Stimulated activated memory B cell treated with anti-CD40 and anti-IgM and Interleukin-4, amounts not matched to agents 10 μg/mL and 1 μg/mL and 100 μg/mL, for 72 hours (primary cell): Measurements from ENCODE around the gene ITIH5.

Experiments
- ATAC-seq: fragments of 150-1000 bp; cut with Tn5 transposase; 2 replicates; pipeline ENCODE4 v1.10.0; 2021
- H3K27ac Mint-ChIP-seq: one replicate; pipeline ENCODE4 v1.8.0; 2022; ENCODE audit warnings: mild to moderate bottlenecking, mixed read lengths
- H3K27me3 Mint-ChIP-seq: one replicate; pipeline ENCODE4 v1.8.0; 2022; ENCODE audit warnings: mixed read lengths
- H3K36me3 Mint-ChIP-seq: one replicate; pipeline ENCODE4 v1.8.0; 2022; ENCODE audit warnings: mixed read lengths
- H3K4me1 Mint-ChIP-seq: one replicate; pipeline ENCODE4 v1.8.0; 2022; ENCODE audit warnings: mixed read lengths
- H3K4me3 Mint-ChIP-seq: one replicate; pipeline ENCODE4 v1.8.0; 2022; ENCODE audit warnings: mild to moderate bottlenecking, moderate library complexity, mixed read lengths
- H3K9me3 Mint-ChIP-seq: one replicate; pipeline ENCODE4 v1.8.0; 2022; ENCODE audit warnings: mixed read lengths

The ITIH5 gene

DNA sequence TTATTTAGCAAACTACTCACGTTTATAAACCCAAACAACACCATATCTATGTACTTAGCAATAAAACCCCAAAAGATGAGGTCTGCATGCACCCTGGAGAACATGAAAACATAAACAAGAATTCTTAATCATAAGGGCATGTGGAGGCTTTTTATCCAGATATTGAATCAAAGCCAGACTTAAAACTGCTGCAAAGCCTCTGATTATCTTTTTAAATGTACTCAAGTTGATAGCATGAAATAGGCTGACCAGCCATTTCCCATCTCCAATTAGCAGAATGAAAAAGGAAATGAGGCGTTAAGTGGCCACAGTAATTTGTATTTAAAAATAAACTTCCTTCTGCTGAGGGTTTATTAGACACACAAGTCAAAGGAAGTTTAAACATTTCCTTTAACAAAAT is 48.3 kb downstream of the ITIH5 start:
- H3K27ac Mint-ChIP-seq = no peak overlapping the region
- peaks cover 17% of the 10 kb centered on the region for H3K27me3 Mint-ChIP-seq
- H3K4me1 Mint-ChIP-seq = peaks cover 7% of the 10 kb centered on the region
- no peak overlapping the region for H3K4me3 Mint-ChIP-seq
- no peaks in the 10 kb centered on the region for H3K9me3 Mint-ChIP-seq
- H3K36me3 Mint-ChIP-seq = no peaks in the 10 kb centered on the region
- no peak for ATAC-seq

DNA sequence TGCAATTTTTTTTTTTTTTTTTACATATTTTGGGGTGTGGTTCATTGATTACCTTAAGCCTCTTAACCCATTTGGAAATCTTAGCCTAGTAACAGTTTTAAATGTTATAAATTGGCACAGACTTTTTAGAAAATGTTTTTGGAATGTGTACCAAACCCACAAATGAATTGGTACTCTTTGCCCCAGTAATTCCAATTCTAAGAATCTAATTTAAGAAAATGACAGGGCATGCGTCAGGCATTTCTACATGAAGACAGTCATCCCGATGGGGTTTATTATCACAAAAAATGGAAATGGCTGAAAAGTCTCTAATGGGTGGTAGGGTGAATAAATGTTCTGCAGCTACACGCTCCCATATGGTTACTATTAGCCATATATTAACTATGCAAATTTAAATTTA is 54.9 kb downstream of the ITIH5 start:
- Mint-ChIP-seq H3K9me3 (no peaks in the 10 kb centered on the region), H3K27ac (no peak overlapping the region), H3K4me3 (no peak overlapping the region), H3K27me3 (no peaks in the 10 kb centered on the region), H3K36me3 (no peaks in the 10 kb centered on the region), H3K4me1 (no peaks in the 10 kb centered on the region)
- ATAC-seq = no peak

DNA sequence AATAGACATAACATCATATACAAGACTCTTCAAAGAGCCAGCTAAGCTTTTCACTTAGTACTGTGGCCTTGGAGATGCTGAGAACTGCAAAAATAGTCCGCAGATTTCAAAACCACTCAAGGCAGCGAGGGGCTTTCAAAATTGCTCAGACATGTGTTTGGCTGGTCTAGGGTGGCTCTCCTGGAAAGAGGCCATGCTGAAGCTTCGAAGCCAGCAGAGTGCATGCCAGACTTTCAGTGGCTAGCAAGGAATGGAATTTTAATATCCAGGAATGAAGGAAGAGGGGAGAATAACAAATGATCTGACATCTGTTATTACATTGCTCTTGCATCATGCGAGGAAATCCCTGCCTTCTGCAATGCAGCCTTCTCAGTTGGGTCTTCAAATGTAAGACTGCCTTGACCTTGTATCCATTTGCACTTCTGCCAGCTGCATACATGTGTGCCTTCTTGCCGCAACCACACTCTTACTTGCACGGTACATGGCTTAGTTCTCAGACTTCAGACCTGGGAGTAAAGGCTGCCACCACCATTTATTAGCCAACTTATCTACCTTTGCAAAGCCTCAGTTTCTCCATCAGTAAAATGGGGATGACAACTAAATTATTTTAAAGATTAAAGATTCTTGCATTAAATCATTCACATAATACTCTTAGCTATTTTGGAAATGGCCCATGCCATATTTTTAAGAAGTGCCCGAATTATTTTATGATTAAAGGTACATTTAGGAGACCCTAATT is 55.9 kb downstream of the ITIH5 start:
- Mint-ChIP-seq H3K4me3 (no peak overlapping the region), H3K36me3 (no peaks in the 10 kb centered on the region), H3K27me3 (no peaks in the 10 kb centered on the region), H3K4me1 (no peaks in the 10 kb centered on the region), H3K27ac (no peak overlapping the region), H3K9me3 (no peaks in the 10 kb centered on the region)
- no peak for ATAC-seq

DNA sequence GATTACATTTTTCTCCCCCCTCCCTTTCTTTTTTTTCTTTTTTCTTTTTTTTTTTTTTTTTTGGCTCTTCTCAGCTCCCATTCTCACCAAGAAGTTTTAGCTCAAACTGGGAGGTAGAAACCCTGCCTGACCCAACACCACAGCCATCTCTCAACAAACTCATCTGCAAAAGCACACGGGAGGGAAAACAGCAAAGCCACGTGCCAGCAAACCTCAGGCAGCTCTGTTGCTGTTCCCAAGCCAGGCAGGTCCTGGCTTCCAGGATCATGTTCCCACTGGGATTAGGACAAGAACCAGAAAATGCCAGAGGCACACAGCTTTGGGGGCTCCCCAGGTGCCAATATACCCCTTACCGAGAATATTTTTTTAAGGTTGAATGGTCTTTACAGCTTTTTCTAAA is 56.7 kb downstream of the ITIH5 start:
- H3K4me1 Mint-ChIP-seq = no peaks in the 10 kb centered on the region

DNA sequence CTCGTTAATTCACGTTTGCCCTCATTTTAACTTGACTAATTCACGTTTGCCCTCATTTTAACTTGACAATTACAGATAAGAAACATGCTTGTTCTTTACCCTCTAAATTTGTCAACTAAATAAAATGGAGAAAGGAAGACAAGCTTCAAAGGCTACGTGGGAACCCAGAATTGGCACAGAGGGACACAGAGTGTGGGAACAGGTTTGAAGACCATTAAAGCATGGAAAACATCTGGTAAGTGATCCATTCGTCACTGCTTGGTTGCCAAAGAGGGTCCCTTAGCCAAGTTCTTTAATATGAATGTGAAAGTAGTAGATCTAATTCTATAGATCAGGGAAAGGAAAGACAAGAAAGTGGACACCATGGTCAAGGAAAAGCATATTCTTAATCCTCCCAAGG is 57.2 kb downstream of the ITIH5 start:
- ATAC-seq = no peak
- Mint-ChIP-seq H3K27me3 (no peaks in the 10 kb centered on the region), H3K4me3 (no peak overlapping the region), H3K27ac (no peak overlapping the region), H3K36me3 (no peaks in the 10 kb centered on the region), H3K9me3 (no peaks in the 10 kb centered on the region), H3K4me1 (no peaks in the 10 kb centered on the region)

More for the DNA sequence above, 56.7 kb downstream of the ITIH5 start:
- H3K27me3 Mint-ChIP-seq = no peaks in the 10 kb centered on the region
- H3K27ac Mint-ChIP-seq = no peak overlapping the region
- no peaks in the 10 kb centered on the region for H3K36me3 Mint-ChIP-seq
- H3K9me3 Mint-ChIP-seq = no peaks in the 10 kb centered on the region
- no peak overlapping the region for H3K4me3 Mint-ChIP-seq
- ATAC-seq = no peak

DNA sequence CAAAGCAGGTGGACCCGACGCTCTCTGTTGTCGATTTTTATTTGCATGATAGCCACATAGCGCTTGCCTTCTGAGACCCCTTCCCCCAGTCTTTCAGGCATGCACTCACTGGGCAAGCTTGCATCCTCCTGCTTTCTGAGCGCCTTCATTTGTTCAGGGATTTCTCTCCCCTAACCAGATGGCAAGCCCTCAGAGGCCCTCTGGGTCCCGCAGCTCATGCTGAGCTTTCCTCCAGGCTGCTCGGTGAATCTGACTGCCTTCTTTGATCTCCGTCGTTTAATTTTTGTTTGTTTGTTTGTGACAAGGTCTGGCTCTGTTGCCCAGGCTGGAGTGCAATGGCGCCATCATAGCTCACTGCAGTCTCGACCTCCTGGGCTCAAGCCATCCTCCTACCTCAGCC is 58.8 kb downstream of the ITIH5 start:
- H3K4me3 Mint-ChIP-seq = no peak overlapping the region
- no peaks in the 10 kb centered on the region for H3K9me3 Mint-ChIP-seq

DNA sequence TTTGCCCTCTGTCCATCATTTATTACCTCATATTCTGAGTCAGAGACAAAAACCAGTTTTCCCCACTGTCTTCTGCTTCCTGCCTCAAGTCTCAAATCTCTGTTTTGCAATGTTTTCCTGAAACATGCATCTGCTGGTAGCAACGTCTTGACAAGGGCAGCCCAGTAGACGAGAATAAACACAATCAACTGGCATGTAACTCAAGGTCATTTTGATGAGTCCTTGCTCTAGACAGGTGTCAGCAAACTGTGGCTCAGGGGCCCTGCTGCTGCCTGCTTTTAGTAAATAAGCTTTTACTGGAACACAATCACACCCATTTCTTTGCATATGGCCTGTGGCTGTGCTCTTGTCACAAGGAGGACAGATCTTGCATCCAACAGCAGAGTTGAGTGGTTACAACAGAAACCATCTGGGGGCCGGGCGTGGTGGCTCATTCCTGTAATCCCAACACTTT is 59.8 kb downstream of the ITIH5 start:
- ATAC-seq = no peak

More for the DNA sequence above, 58.8 kb downstream of the ITIH5 start:
- Mint-ChIP-seq H3K4me1 (no peaks in the 10 kb centered on the region), H3K36me3 (no peaks in the 10 kb centered on the region), H3K27me3 (no peaks in the 10 kb centered on the region), H3K27ac (no peak overlapping the region)
- no peak for ATAC-seq

DNA sequence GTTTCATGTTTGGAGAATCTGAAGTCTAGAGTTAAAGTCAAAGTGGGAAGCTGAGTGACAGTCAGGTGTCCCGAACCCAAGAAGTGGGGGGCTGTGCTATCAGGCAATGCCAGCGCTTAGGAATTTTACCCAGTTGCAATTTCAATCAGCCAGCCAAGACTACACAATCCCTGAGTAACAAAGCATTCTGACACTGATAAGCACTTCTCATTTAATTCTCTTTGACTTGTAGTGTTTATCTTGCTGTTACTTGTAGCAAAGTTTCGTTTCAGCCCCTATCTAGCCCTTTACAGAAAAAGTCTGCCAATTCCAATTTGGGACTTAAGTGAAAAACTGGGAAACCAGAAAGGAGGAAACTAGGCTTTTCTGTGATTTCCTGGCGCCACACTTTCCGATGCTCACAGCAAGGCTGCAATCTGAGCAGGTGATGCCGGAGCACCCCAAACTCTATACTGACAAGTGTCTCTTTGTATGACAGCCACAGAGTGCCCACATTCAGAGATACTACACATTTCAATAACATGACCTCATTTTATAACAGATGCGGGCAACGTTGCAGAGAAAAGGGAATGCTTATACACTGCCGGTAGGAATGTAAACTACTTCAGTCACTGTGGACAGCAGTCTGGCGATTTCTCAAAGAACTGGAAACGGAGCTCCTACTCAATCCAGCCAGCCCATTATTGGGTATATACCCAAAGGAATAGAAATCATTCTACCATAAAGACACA is 61.0 kb downstream of the ITIH5 start:
- no peaks in the 10 kb centered on the region for H3K4me1 Mint-ChIP-seq
- no peaks in the 10 kb centered on the region for H3K9me3 Mint-ChIP-seq
- ATAC-seq = no peak

More for the DNA sequence above, 59.8 kb downstream of the ITIH5 start:
- no peak overlapping the region for H3K4me3 Mint-ChIP-seq
- no peaks in the 10 kb centered on the region for H3K4me1 Mint-ChIP-seq
- no peaks in the 10 kb centered on the region for H3K27me3 Mint-ChIP-seq
- H3K27ac Mint-ChIP-seq = no peak overlapping the region
- H3K36me3 Mint-ChIP-seq = no peaks in the 10 kb centered on the region
- H3K9me3 Mint-ChIP-seq = no peaks in the 10 kb centered on the region

DNA sequence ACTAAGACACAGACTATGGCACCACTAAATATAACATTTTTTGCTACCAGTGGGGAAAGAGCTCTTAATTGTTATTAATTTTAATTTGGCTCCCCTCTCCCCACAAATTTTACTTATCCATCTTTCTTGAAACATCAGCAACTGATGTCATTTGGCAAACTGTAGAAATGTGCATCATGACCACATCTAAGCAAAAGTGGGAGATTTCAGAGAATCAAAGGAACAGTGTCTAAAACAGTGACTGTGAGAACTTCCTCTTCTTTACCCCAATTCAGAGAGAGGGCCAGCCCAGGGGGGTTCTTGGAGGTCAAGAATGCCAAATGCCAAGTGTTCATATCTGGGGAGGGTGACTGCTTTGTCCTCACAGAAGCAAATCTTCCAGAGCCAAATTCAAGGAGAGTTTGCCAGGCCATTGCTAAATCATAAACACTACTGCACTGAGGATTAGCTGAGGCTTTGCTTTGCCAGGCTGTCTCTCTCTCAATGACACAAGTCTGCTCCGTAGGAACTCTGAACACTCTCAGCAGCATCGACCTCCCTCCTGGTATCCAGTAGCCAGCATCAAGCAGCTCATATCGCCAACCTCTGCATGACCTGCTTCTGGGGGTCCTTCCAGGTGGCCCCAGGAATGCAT is 65.6 kb downstream of the ITIH5 start:
- Mint-ChIP-seq H3K9me3 (no peaks in the 10 kb centered on the region), H3K36me3 (no peaks in the 10 kb centered on the region), H3K27ac (no peak overlapping the region), H3K27me3 (peaks cover 8% of the 10 kb centered on the region), H3K4me3 (no peak overlapping the region), H3K4me1 (no peaks in the 10 kb centered on the region)
- peak; percentile 21 for ATAC-seq

More for the DNA sequence above, 61.0 kb downstream of the ITIH5 start:
- no peak overlapping the region for H3K4me3 Mint-ChIP-seq
- H3K27ac Mint-ChIP-seq = no peak overlapping the region
- no peaks in the 10 kb centered on the region for H3K27me3 Mint-ChIP-seq
- H3K36me3 Mint-ChIP-seq = no peaks in the 10 kb centered on the region

DNA sequence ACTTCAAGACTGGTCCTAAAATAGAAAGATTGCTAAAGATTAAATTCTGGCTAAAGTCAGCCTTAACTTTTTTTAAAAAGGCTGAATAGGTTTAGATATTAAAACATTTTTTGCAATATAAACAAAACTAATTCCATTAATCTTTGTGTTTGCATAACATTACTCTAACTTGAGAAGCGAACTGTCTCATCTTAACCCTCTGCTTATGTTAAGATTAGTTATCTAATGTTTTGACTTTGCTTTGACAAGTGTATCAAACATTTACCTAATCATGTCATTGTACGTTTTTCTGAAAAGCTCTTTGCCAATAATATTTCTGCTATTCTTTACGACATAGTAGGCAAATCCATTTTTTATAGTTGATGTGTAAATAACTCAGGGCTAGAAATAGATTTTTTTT is 68.0 kb downstream of the ITIH5 start:
- ATAC-seq = no peak
- Mint-ChIP-seq H3K4me3 (no peak overlapping the region), H3K27ac (no peak overlapping the region), H3K27me3 (peaks cover 8% of the 10 kb centered on the region), H3K36me3 (no peaks in the 10 kb centered on the region), H3K4me1 (no peaks in the 10 kb centered on the region), H3K9me3 (no peaks in the 10 kb centered on the region)

DNA sequence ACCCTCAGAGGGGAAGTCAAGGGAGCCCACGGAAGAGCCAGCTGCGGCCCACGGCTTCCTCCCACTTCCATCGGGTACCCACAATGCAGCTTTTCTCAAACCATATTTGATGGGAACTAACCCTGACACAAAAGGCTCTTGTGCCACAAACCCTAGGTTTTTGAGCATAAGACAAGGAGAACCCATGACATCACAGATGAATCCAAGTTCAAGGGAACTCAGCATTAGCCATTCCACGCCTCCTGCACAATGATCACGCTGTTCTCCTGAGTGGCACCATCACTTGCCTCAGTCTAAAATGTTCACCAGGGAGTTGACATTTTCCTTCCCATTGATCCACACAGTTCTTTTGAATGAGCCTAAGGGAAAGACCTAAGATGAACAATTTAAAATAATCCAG is 70.4 kb downstream of the ITIH5 start:
- no peak overlapping the region for H3K4me3 Mint-ChIP-seq
- H3K27ac Mint-ChIP-seq = no peak overlapping the region
- H3K4me1 Mint-ChIP-seq = no peaks in the 10 kb centered on the region
- H3K27me3 Mint-ChIP-seq = peaks cover 8% of the 10 kb centered on the region
- ATAC-seq = no peak
- H3K9me3 Mint-ChIP-seq = no peaks in the 10 kb centered on the region
- H3K36me3 Mint-ChIP-seq = no peaks in the 10 kb centered on the region

DNA sequence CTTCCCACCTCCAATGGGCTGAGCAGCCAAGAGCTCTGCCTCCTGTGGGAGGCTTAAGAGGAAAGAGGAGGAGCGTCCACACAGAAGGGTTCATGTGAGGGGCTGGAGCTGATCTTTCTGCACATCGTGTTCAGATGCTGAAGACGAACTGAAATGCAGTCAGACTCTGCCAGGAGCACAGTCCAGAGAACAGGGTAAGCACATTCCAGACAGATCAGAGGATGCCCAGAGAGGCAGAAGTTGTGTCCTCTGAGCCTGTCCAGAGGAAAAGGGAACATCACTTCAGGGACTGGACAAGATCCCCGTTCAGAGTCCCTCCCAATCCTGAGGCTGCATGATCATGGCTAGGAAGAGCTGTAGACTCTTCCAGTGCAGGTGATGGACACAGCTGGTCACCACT is 72.9 kb downstream of the ITIH5 start:
- Mint-ChIP-seq H3K36me3 (no peaks in the 10 kb centered on the region), H3K27ac (no peak overlapping the region), H3K4me3 (no peak overlapping the region), H3K4me1 (no peaks in the 10 kb centered on the region), H3K27me3 (peaks cover 9% of the 10 kb centered on the region), H3K9me3 (no peaks in the 10 kb centered on the region)
- no peak for ATAC-seq

DNA sequence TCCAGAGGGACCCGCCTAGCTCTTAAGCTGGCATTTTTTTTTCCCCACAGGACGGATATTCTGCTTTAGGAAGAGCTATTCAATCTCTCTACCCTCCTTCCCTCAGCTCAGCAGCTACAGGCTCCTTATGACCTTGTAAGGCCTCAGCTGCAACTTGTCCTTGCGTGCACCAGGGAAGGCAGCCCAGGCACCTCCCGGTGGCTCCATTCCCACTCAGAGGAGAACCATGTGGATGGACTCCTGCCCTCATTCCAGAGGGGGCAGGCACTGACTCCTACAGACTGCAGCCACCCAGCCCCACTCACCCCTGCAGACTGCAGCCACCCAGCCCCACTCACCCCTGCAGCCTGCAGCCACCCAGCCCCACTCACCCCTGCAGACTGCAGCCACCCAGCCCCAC is 73.7 kb downstream of the ITIH5 start:
- Mint-ChIP-seq H3K27ac (no peak overlapping the region), H3K4me3 (no peak overlapping the region), H3K4me1 (no peaks in the 10 kb centered on the region), H3K36me3 (no peaks in the 10 kb centered on the region), H3K27me3 (peaks cover 9% of the 10 kb centered on the region), H3K9me3 (no peaks in the 10 kb centered on the region)
- ATAC-seq = no peak

DNA sequence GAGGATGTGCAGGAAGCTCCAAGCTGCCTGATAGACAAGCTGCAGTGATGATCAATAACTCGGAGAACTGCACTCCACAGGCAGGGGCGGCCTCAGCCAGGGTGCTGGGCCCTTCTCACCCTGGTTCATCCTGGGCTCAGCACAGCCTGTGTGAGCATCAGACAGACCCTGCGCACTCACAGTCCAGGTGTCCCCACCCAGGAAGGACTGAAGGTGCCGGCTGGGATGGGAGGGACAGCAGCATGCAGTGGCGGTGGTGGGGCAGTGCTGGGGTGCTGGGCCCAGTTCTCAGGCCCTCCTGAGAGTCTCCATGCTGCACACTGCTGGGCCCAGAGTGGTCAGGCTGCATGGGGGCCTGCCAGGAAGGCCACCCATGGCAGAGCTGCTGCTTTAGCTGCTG is 74.1 kb downstream of the ITIH5 start:
- peaks cover 9% of the 10 kb centered on the region for H3K27me3 Mint-ChIP-seq
- no peak overlapping the region for H3K27ac Mint-ChIP-seq
- H3K36me3 Mint-ChIP-seq = no peaks in the 10 kb centered on the region
- no peak overlapping the region for H3K4me3 Mint-ChIP-seq
- ATAC-seq = no peak
- no peaks in the 10 kb centered on the region for H3K4me1 Mint-ChIP-seq
- H3K9me3 Mint-ChIP-seq = no peaks in the 10 kb centered on the region

DNA sequence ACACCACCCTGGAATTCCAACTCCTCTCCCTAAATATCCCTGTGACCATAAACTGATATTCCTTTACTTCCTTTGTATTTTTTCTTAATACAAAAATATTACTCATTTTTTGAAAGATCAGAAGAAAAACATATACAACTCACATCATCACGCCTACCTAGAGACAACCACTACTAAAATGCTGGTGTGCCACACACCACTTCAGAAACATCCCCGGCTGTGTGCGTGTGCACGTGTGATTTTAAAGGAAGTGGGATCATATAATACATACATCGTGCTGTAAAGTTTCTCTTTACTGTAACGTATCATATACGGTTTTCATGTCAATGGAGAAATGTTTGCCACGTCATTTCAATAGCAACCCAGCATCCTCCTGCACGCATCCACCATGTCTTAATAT is 76.5 kb downstream of the ITIH5 start:
- H3K4me1 Mint-ChIP-seq = no peaks in the 10 kb centered on the region
- H3K9me3 Mint-ChIP-seq = no peaks in the 10 kb centered on the region
- peaks cover 9% of the 10 kb centered on the region for H3K27me3 Mint-ChIP-seq
- no peak overlapping the region for H3K27ac Mint-ChIP-seq
- no peaks in the 10 kb centered on the region for H3K36me3 Mint-ChIP-seq
- no peak for ATAC-seq
- H3K4me3 Mint-ChIP-seq = no peak overlapping the region

DNA sequence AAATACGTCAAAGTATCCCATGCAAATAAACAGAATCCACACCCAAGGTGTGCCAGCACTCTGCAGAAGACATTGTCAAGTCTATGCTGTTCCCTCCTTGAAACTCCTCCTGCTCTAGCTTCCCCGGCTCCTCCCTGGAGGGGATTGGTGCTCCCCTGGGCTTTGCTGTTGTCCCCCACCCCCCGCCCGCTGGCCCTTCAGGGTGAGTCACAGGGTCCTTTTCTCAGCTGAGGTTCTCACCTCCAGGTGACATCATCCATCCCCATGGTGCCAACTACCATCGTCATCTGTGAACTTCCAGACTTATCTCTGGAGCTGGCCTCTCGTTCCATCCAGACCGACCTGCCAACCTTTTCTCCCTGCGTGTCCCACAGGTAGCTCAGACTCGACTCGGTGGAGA is 77.0 kb downstream of the ITIH5 start:
- no peak for ATAC-seq
- Mint-ChIP-seq H3K27ac (no peak overlapping the region), H3K36me3 (no peaks in the 10 kb centered on the region), H3K4me1 (no peaks in the 10 kb centered on the region), H3K4me3 (no peak overlapping the region), H3K27me3 (peaks cover 9% of the 10 kb centered on the region), H3K9me3 (no peaks in the 10 kb centered on the region)
